Measurements from ENCODE around the gene ANHX. TPM values are rescaled to one million over a fixed set of nuclear protein-coding genes. Genes with fewer than 3 reads are reported as not detected.
"Not testable (repeated sequence)": the region's sequence is repeated elsewhere in the genome, so short reads cannot be mapped to it uniquely, and the experiment has no call there.

The ANHX gene
- total RNA-seq, 1 experiment from 2014 or later, result not detected

- H3K27ac Mint-ChIP-seq, result no peak overlapping the region
- TF ChIP-seq NFE2L1 (CRISPR knock-in tag; IDR thresholded peaks at IDR 0.05) (no peak), TP53 (CRISPR knock-in tag; IDR thresholded peaks at IDR 0.05) (no peak), ZNF219 (CRISPR knock-in tag; IDR thresholded peaks at IDR 0.05; ENCODE audit: borderline replicate concordance) (no peak), JAZF1 (CRISPR knock-in tag; IDR thresholded peaks at IDR 0.05) (no peak)
- POLR2A ChIA-PET, result no interaction called here
- CTCF ChIA-PET, result no interaction called here
- H3K4me3 Mint-ChIP-seq, result no peak overlapping the region
- H3K36me3 Mint-ChIP-seq, result peaks cover 37% of the 10 kb centered on the region
- peaks cover 4% of the 10 kb centered on the region; the same call in 1 of the 2 replicates for H3K27me3 Mint-ChIP-seq (ENCODE audit: low read depth)
- no peak for DNase-seq (ENCODE audit: low spot score)
- ATAC-seq, result no peak
- H3K4me1 Mint-ChIP-seq, result no peaks in the 10 kb centered on the region
- peaks cover 65% of the 10 kb centered on the region for H3K9me3 Mint-ChIP-seq
Observed at GRCh38 chr12:133256321-133256720, 20.6 kb upstream of the ANHX start.

GRCh38 chr12:133255833-133256232, 20.2 kb upstream of the ANHX start:
- DNase-seq (ENCODE audit: low spot score); H3K27me3 Mint-ChIP-seq (ENCODE audit: low read depth); CTCF ChIA-PET; H3K27ac Mint-ChIP-seq; H3K4me3 Mint-ChIP-seq; ATAC-seq; H3K4me1 Mint-ChIP-seq; POLR2A ChIA-PET: not testable (repeated sequence)
- Mint-ChIP-seq H3K9me3 (peaks cover 70% of the 10 kb centered on the region), H3K36me3 (peaks cover 40% of the 10 kb centered on the region)

GRCh38 chr12:133251732-133252131, 16.1 kb upstream of the ANHX start:
- TF ChIP-seq ATF2 (CRISPR knock-in tag; IDR thresholded peaks at IDR 0.05; ENCODE audit: borderline replicate concordance, low read depth) (no peak), FOXP1 (CRISPR knock-in tag; IDR thresholded peaks at IDR 0.05; ENCODE audit: borderline replicate concordance) (no peak), CREB1 (CRISPR knock-in tag; IDR thresholded peaks at IDR 0.05) (no peak), JUN (CRISPR knock-in tag; IDR thresholded peaks at IDR 0.05) (no peak), NR2C2 (CRISPR knock-in tag; IDR thresholded peaks at IDR 0.05) (no peak), SMAD3 (CRISPR knock-in tag; IDR thresholded peaks at IDR 0.05; ENCODE audit: borderline replicate concordance) (no peak), ETV6 (CRISPR knock-in tag; IDR thresholded peaks at IDR 0.05) (no peak), ZNF138 (CRISPR knock-in tag; conservative IDR thresholded peaks at IDR 0.05) (no peak), ATF3 (CRISPR knock-in tag; conservative IDR thresholded peaks at IDR 0.05) (no peak), ELF4 (CRISPR knock-in tag; IDR thresholded peaks at IDR 0.05; ENCODE audit: low read depth) (no peak)
- Mint-ChIP-seq H3K4me1 (no peaks in the 10 kb centered on the region), H3K9me3 (peaks cover 75% of the 10 kb centered on the region), H3K27me3 (ENCODE audit: low read depth) (peaks cover 8% of the 10 kb centered on the region; the same call in 1 of the 2 replicates), H3K4me3 (no peak overlapping the region), H3K36me3 (peaks cover 49% of the 10 kb centered on the region), H3K27ac (no peak overlapping the region)
- ChIA-PET POLR2A (no interaction called here), CTCF (no interaction called here)
- no peak for ATAC-seq
- no peak for DNase-seq (ENCODE audit: low spot score)

GRCh38 chr12:133236556-133236955, 879 bp upstream of the ANHX start:
- no peak for TF ChIP-seq GRHL2 (CRISPR knock-in tag; IDR thresholded peaks at IDR 0.05; ENCODE audit: insufficient replicate concordance, severe bottlenecking)
- no peak for TF ChIP-seq ARID4B (CRISPR knock-in tag; IDR thresholded peaks at IDR 0.05; ENCODE audit: borderline replicate concordance)
- TF ChIP-seq USF1 (CRISPR knock-in tag; IDR thresholded peaks at IDR 0.05), result no peak
- TF ChIP-seq SMAD4 (CRISPR knock-in tag; IDR thresholded peaks at IDR 0.05), result no peak

More at GRCh38 chr12:133236556-133236955, 879 bp upstream of the ANHX start:
- Mint-ChIP-seq H3K27ac (no peak overlapping the region), H3K4me3 (no peak overlapping the region), H3K4me1 (no peaks in the 10 kb centered on the region), H3K36me3 (peaks cover 63% of the 10 kb centered on the region), H3K27me3 (ENCODE audit: low read depth) (peaks cover 19% of the 10 kb centered on the region), H3K9me3 (peaks cover 66% of the 10 kb centered on the region)
- ATAC-seq (no peak), DNase-seq (ENCODE audit: low spot score) (no peak)
- ChIA-PET POLR2A (no interaction called here), CTCF (no interaction called here)

All from WTC11 (cell line).